OCI-LY1 (cell line): ENCODE measurements around the gene COL8A1.

ENCODE experiments used
- CTCF ChIP-seq: fragments of 200-600 bp; sonication (generic), shearing (Covaris generic); IDR thresholded peaks from 2 replicates; pipeline ENCODE4 v1.5.1; 2017; ENCODE audit warnings: mild to moderate bottlenecking, antibody characterized with exemption, low read length, moderate library complexity, mixed read lengths
- EZH2 ChIP-seq: fragments of 200-600 bp; sonication (generic), shearing (Covaris generic); IDR thresholded peaks from 2 replicates; pipeline ENCODE4 v1.8.0; 2017; ENCODE audit warnings: borderline replicate concordance, mixed run types, mild to moderate bottlenecking, antibody characterized with exemption, low read length, moderate library complexity, mixed read lengths

GRCh38 chr3:99818818-99819217 is 180.4 kb downstream of the COL8A1 start:
- TF ChIP-seq CTCF = no peak
- TF ChIP-seq EZH2 = no peak
